ENCODE results near the gene PNKP.

Gene PNKP

GRCh38 chr19:49875177-49875576, 7.8 kb upstream of the PNKP start:
- peak overlapping the region; percentile 91 for H3K4me3 ChIP-seq (replicated peaks; ENCODE audit: low read depth, low read length)
- TF ChIP-seq CTCF (IDR thresholded peaks at IDR 0.05; ENCODE audit: low read depth, low read length, missing control alignments), result no peak
- DNase-seq (ENCODE audit: extremely low read depth, low read depth), result no peak

GRCh38 chr19:49874503-49875157, 7.3 kb upstream of the PNKP start:
- H3K4me3 ChIP-seq (replicated peaks; ENCODE audit: low read depth, low read length), result peak overlapping the region; percentile 91
- DNase-seq (ENCODE audit: extremely low read depth, low read depth), result no peak
- TF ChIP-seq CTCF (IDR thresholded peaks at IDR 0.05; ENCODE audit: low read depth, low read length, missing control alignments), result no peak

GRCh38 chr19:49873834-49874233, 6.5 kb upstream of the PNKP start:
- TF ChIP-seq CTCF (IDR thresholded peaks at IDR 0.05; ENCODE audit: low read depth, low read length, missing control alignments), result no peak
- no peak overlapping the region for H3K4me3 ChIP-seq (replicated peaks; ENCODE audit: low read depth, low read length)
- DNase-seq (ENCODE audit: extremely low read depth, low read depth), result no peak

- no peak overlapping the region for H3K4me3 ChIP-seq (replicated peaks; ENCODE audit: low read depth, low read length)
- no peak for DNase-seq (ENCODE audit: extremely low read depth, low read depth)
- TF ChIP-seq CTCF (IDR thresholded peaks at IDR 0.05; ENCODE audit: low read depth, low read length, missing control alignments), result no peak
These were observed 5.7 kb upstream of the PNKP start for GRCh38 chr19:49873129-49873521.

GRCh38 chr19:49872245-49873128, 5.1 kb upstream of the PNKP start:
- no peak for DNase-seq (ENCODE audit: extremely low read depth, low read depth)
- TF ChIP-seq CTCF (IDR thresholded peaks at IDR 0.05; ENCODE audit: low read depth, low read length, missing control alignments), result no peak

GRCh38 chr19:49871349-49871985, 4.1 kb upstream of the PNKP start:
- no peak for DNase-seq (ENCODE audit: extremely low read depth, low read depth)
- H3K4me3 ChIP-seq (replicated peaks; ENCODE audit: low read depth, low read length), result no peak overlapping the region
- TF ChIP-seq CTCF (IDR thresholded peaks at IDR 0.05; ENCODE audit: low read depth, low read length, missing control alignments), result no peak

More at GRCh38 chr19:49872245-49873128, 5.1 kb upstream of the PNKP start:
- no peak overlapping the region for H3K4me3 ChIP-seq (replicated peaks; ENCODE audit: low read depth, low read length)
